ENCODE data around the gene ARHGAP45.

ARHGAP45 gene

DNA sequence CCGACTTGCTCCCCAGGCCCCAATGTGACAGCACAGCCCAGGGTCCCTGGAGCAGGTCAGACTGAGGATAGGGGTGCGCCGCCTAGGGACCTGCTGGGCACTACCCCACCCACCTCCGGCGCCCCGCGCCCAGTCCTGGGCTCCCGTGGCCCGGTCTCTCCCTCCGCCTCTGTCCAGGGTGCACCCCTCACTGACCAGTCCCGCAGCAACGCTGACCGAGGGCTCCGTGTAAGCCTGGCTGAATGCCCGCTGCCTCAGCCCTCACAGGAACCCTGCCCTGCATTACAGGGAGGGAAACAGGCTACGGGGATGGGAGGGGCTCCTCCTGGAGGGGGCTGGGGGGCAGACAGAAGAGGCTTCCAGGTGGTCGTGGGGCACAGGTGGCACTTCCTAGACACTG lies 68.5 kb downstream of the ARHGAP45 start:
- DNase-seq, result no peak

DNA sequence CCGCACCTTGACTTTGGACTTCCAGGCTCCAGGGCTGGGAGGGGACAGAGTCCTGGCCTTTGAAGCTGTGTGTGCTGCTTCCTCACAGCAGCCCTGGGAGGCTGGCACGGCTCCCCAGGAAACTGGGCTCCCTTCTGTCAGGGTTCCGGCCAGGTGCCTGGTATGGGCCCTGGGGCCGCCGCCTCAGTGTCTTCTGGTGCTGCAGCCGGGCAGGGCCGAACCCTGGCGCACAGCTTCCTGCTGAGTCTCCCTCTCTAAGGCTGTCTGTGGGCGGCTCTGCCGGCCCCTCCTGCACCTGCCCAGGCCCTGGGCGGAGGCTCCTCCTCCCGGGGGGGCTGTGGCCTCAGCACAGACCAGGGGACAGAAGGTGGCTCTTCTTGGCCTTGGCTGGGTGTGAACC lies 69.2 kb downstream of the ARHGAP45 start:
- no peak for DNase-seq

All from SW 1271 (cell line).